Hepatic stellate cell (primary cell): ENCODE measurements around the gene NAPA.

Source experiments
- DNase-seq: peaks from one replicate; pipeline ENCODE4 v3.0.0; 2011; ENCODE audit warnings: low spot score

The NAPA gene

GRCh38 chr19:47521473-47522180, 6.8 kb upstream of the NAPA start:
- DNase-seq = no peak

GRCh38 chr19:47520839-47521238, 6.0 kb upstream of the NAPA start:
- no peak for DNase-seq

- no peak for DNase-seq
These were observed 5.5 kb upstream of the NAPA start for GRCh38 chr19:47520343-47520806.

- DNase-seq = no peak
These were observed 4.0 kb upstream of the NAPA start for GRCh38 chr19:47518854-47519253.

- DNase-seq = no peak
These were observed 3.3 kb upstream of the NAPA start for GRCh38 chr19:47518139-47518538.

GRCh38 chr19:47514151-47514868, 553 bp downstream of the NAPA start:
- no peak for DNase-seq

- no peak for DNase-seq
These were observed 1.9 kb downstream of the NAPA start for GRCh38 chr19:47512948-47513319.

- peak; percentile 46 for DNase-seq
These were observed 2.5 kb downstream of the NAPA start for GRCh38 chr19:47512183-47512947.

GRCh38 chr19:47511681-47512080, 3.2 kb downstream of the NAPA start:
- DNase-seq = peak; percentile 52

- no peak for DNase-seq
These were observed 3.7 kb downstream of the NAPA start for GRCh38 chr19:47511128-47511517.

GRCh38 chr19:47510516-47511127, 4.2 kb downstream of the NAPA start:
- DNase-seq = no peak

- DNase-seq = no peak
These were observed 4.9 kb downstream of the NAPA start for GRCh38 chr19:47509973-47510372.

- no peak for DNase-seq
These were observed 5.6 kb downstream of the NAPA start for GRCh38 chr19:47509170-47509847.

GRCh38 chr19:47508721-47509120, 6.1 kb downstream of the NAPA start:
- DNase-seq = no peak

GRCh38 chr19:47507924-47508553, 6.8 kb downstream of the NAPA start:
- no peak for DNase-seq

- no peak for DNase-seq
These were observed 7.9 kb downstream of the NAPA start for GRCh38 chr19:47507012-47507411.

GRCh38 chr19:47506459-47506858, 8.4 kb downstream of the NAPA start:
- no peak for DNase-seq

GRCh38 chr19:47505506-47505905, 9.4 kb downstream of the NAPA start:
- no peak for DNase-seq

- DNase-seq = no peak
These were observed 11.1 kb downstream of the NAPA start for GRCh38 chr19:47503826-47504150.

GRCh38 chr19:47503130-47503825, 11.6 kb downstream of the NAPA start:
- no peak for DNase-seq
